Panc1 (cell line): ENCODE data around the gene SHB. TPM values are rescaled to one million over a fixed set of nuclear protein-coding genes. Genes with fewer than 3 reads are reported as not detected.

Experiments used
- ATAC-seq: fragments of 200-7000 bp; cut with Tn5 transposase; 2 replicates; pipeline ENCODE4 v1.9.1; 2020; ENCODE audit warnings: mild to moderate bottlenecking, moderate library complexity
- BruUV-seq: library from RNA; stranded (reverse); fragments of 400-500 nt; replicated peaks from 2 replicates; lab custom pipeline; 2021; lab: Mats Ljungman, UMichigan
- CTCF ChIA-PET: fragments of 300-600 bp; sonication (Branson Sonifier 250); formaldehyde crosslinking; loops from one replicate; lab custom pipeline; 2022; ENCODE audit warnings: antibody characterized with exemption; lab: Charles Lee
- POLR2A ChIA-PET: fragments of 300-600 bp; sonication (Branson Sonifier 250); formaldehyde crosslinking; loops from one replicate; lab custom pipeline; 2022; ENCODE audit warnings: antibody characterized with exemption; lab: Charles Lee
- DNase-seq: peaks from one replicate; pipeline ENCODE4 v3.0.0-alpha.2; 2010; ENCODE audit warnings: low read depth, low spot score
- H3K27ac ChIP-seq: 2 replicates; pipeline ENCODE4 v1.5.1; 2011; ENCODE audit warnings: mild to moderate bottlenecking, low read length, inconsistent platforms
- H3K27me3 ChIP-seq: fragments of 200-500 bp; sonication (Bioruptor generic); 2 replicates; pipeline ENCODE4 v1.6.0; 2014; ENCODE audit warnings: low read length, inconsistent platforms; ENCODE audit not compliant: control insufficient read depth, insufficient read depth
- H3K36me3 ChIP-seq: fragments of 200-500 bp; sonication (Bioruptor generic); 2 replicates; pipeline ENCODE4 v1.5.1; 2014; ENCODE audit warnings: inconsistent platforms, mild to moderate bottlenecking, low read length, moderate library complexity; ENCODE audit not compliant: control insufficient read depth, insufficient read depth
- H3K4me1 ChIP-seq: 2 replicates; pipeline ENCODE4 v1.5.1; 2011; ENCODE audit warnings: inconsistent platforms, mild to moderate bottlenecking, low read length, moderate library complexity; ENCODE audit not compliant: control insufficient read depth, insufficient read depth
- H3K4me3 ChIP-seq, 2 experiments: 2 replicates each; pipeline ENCODE4 v1.5.1; 2011 to 2012; ENCODE audit warnings: low read depth in 2 of 2, low read length in 2 of 2, mild to moderate bottlenecking in 2 of 2, inconsistent platforms in 1 of 2, moderate library complexity in 1 of 2
- H3K9me3 ChIP-seq: fragments of 200-500 bp; sonication (Bioruptor generic); 2 replicates; pipeline ENCODE4 v1.5.1; 2014; ENCODE audit warnings: low read depth, mild to moderate bottlenecking, inconsistent platforms, low read length, moderate library complexity; ENCODE audit not compliant: control insufficient read depth, insufficient read depth
- CTCF ChIP-seq: fragments of 450-650 bp; IDR thresholded peaks from 2 replicates; pipeline ENCODE4 v1.5.1; 2017; ENCODE audit warnings: mild to moderate bottlenecking
- POLR2AphosphoS5 ChIP-seq: IDR thresholded peaks from 2 replicates; pipeline ENCODE4 v1.6.1; 2012; ENCODE audit warnings: mild to moderate bottlenecking, low read depth, low read length, moderate library complexity
- REST ChIP-seq, 2 experiments: IDR thresholded peaks; 2 replicates each; pipeline ENCODE4 v1.6.1; 2011 to 2012; ENCODE audit warnings: low read depth in 2 of 2, control low read depth in 1 of 2, low read length in 1 of 2, mild to moderate bottlenecking in 1 of 2, moderate library complexity in 1 of 2; ENCODE audit not compliant: insufficient read depth in 1 of 2
- SIN3A ChIP-seq: IDR thresholded peaks from 2 replicates; pipeline ENCODE4 v1.6.1; 2012; ENCODE audit warnings: low read depth, mild to moderate bottlenecking, low read length, moderate library complexity, borderline replicate concordance; ENCODE audit not compliant: insufficient read depth
- TCF7L2 ChIP-seq: IDR thresholded peaks from 2 replicates; pipeline ENCODE4 v1.6.1; 2011; ENCODE audit warnings: mild to moderate bottlenecking, low read depth, low read length, inconsistent platforms
- in situ Hi-C: cut with HindIII; loops from 2 replicates; pipeline ENCODE4 v1.10.0; 2016; ENCODE audit warnings: low sequenced_read_pairs, low pct_unique_long_range_greater_than_20kb
- intact Hi-C: fragments of 100-400 bp; cut with micrococcal nuclease; formaldehyde crosslinking; loops from one replicate; pipeline ENCODE4 v1.10.0; 2022; ENCODE audit not compliant: unreplicated experiment
- total RNA-seq: library from RNA; stranded (reverse); gene quantifications from one replicate; pipeline ENCODE4 v1.2.1, GENCODE V29; 2021; ENCODE audit not compliant: unreplicated experiment

SHB gene
- total RNA-seq, 1 experiment from 2014 or later, result 59.9 TPM

- TSS peak; percentile 11 for BruUV-seq
- H3K27ac ChIP-seq, result peak overlapping the region; percentile 20; the same call in 1 of the 2 replicates
- POLR2A ChIA-PET, result no interaction called here
Observed at GRCh38 chr9:37994639-37995347, 74.2 kb downstream of the SHB start.

GRCh38 chr9:37992924-37993349, 76.1 kb downstream of the SHB start:
- POLR2A ChIA-PET, result no interaction called here
- H3K27ac ChIP-seq, result no peak overlapping the region
- peaks cover 26% of the 10 kb centered on the region for H3K4me1 ChIP-seq
- no peak for DNase-seq
- CTCF ChIA-PET, result no interaction called here
- H3K9me3 ChIP-seq, result no peaks in the 10 kb centered on the region
- H3K27me3 ChIP-seq, result no peaks in the 10 kb centered on the region
- H3K4me3 ChIP-seq, result no peak overlapping the region
- BruUV-seq, result no TSS peak
- intact Hi-C loops, result loop anchor here (10.0 kb wide), 1 partner anchor 222 kb away; no protein-coding TSS in a partner anchor
- in situ Hi-C loops, result no loop called here
- H3K36me3 ChIP-seq, result no peaks in the 10 kb centered on the region; the same call in 1 of the 2 replicates
- no peak for ATAC-seq
- no peak for TF ChIP-seq TCF7L2
- TF ChIP-seq CTCF, result no peak

More at GRCh38 chr9:37994639-37995347, 74.2 kb downstream of the SHB start:
- peak; percentile 34 for ATAC-seq
- no peak for TF ChIP-seq SIN3A
- TF ChIP-seq CTCF, result no peak
- in situ Hi-C loops, result no loop called here
- intact Hi-C loops, result loop anchor here (5.0 to 10.0 kb wide), 2 partner anchors 32 to 220 kb away; no protein-coding TSS in a partner anchor
- Histone ChIP-seq H3K27me3 (no peaks in the 10 kb centered on the region), H3K9me3 (no peaks in the 10 kb centered on the region), H3K4me1 (peaks cover 33% of the 10 kb centered on the region), H3K36me3 (no peaks in the 10 kb centered on the region; the same call in 1 of the 2 replicates), H3K4me3 (no peak overlapping the region)
- no peak for DNase-seq
- CTCF ChIA-PET, result no interaction called here

DNA sequence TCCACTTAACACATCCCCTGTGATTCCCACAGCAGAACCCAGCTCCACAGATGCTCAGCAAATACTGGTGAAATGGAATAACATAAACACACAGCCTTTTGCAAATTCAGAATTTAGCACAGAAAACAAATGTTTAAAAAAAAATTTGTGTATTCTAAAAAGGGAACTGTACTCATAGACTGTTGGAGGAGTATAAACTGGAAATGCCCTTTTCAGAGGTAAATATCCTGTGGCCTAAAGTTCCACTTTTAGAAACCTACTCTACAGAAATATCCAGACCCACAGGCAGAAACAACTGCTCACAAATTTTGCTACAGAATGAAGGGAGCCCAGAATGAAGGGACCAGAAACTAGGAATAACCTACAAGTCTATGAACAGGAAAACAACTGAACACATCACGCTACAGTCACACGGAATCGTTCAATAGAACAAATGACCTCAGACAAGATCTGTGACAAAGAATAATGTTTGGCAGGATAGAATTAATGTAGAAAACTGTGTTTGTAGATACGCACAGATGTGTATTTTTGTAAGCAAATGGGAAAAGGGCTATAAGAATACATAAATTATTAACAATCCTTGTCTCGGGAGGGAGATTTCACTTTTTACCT, 78.5 kb downstream of the SHB start:
- BruUV-seq, result no TSS peak
- no peak overlapping the region for H3K4me3 ChIP-seq
- no peaks in the 10 kb centered on the region for H3K9me3 ChIP-seq
- ChIA-PET CTCF (no interaction called here), POLR2A (no interaction called here)
- H3K27me3 ChIP-seq, result no peaks in the 10 kb centered on the region
- no peaks in the 10 kb centered on the region; the same call in 1 of the 2 replicates for H3K36me3 ChIP-seq
- DNase-seq (no peak), ATAC-seq (no peak)
- no peak overlapping the region for H3K27ac ChIP-seq
- in situ Hi-C loops, result no loop called here
- H3K4me1 ChIP-seq, result peaks cover 28% of the 10 kb centered on the region
- intact Hi-C loops, result loop anchor here (10.0 kb wide), 1 partner anchor 224 kb away; no protein-coding TSS in a partner anchor
- no peak for TF ChIP-seq CTCF
- no peak for TF ChIP-seq TCF7L2
- TF ChIP-seq POLR2AphosphoS5, result no peak
- no peak for TF ChIP-seq REST (IDR thresholded peaks at IDR 0.05; ENCODE audit: insufficient read depth in 1 of 2, low read depth in 2 of 2, low read length in 1 of 2)
- TF ChIP-seq SIN3A, result no peak
